GM18519 (cell line): ENCODE measurements around the gene ZNF576.
"Not testable (repeated sequence)": the region's sequence is repeated elsewhere in the genome, so short reads cannot be mapped to it uniquely, and the experiment has no call there.

Experiments
- ATAC-seq: cut with Tn5 transposase; IDR thresholded peaks from one replicate; pipeline ENCODE4 v1.9.1; 2021; ENCODE audit warnings: mild to moderate bottlenecking, moderate library complexity; ENCODE audit not compliant: unreplicated experiment, low FRiP score

Gene ZNF576

DNA sequence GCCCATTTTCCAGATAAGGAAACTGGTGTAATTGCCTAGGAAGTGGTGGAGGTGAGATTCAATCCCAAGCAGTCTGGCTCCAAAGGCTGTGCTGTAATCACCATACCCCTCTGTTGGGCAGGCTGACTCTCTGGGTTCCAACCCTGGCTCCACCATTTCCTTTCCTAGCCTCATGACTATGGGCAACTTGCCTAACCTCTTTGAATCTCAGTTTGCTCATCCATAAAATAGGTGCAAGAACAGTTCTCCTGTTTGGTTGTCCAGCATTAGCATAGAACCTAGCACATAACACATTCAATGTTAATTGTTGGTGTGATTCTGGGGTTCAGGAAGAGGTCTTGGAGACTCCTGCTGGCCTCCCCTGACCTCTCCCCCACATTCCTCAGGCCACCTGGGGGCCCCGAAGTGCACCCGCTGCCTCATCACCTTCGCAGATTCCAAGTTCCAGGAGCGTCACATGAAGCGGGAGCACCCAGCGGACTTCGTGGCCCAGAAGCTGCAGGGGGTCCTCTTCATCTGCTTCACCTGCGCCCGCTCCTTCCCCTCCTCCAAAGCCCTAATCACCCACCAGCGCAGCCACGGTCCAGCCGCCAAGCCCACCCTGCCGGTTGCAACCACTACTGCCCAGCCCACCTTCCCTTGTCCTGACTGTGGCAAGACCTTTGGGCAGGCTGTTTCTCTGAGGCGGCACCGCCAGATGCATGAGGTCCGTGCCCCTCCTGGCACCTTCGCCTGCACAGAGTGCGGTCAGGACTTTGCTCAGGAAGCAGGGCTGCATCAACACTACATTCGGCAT, 2.2 kb downstream of the ZNF576 start:
- no peak for ATAC-seq

DNA sequence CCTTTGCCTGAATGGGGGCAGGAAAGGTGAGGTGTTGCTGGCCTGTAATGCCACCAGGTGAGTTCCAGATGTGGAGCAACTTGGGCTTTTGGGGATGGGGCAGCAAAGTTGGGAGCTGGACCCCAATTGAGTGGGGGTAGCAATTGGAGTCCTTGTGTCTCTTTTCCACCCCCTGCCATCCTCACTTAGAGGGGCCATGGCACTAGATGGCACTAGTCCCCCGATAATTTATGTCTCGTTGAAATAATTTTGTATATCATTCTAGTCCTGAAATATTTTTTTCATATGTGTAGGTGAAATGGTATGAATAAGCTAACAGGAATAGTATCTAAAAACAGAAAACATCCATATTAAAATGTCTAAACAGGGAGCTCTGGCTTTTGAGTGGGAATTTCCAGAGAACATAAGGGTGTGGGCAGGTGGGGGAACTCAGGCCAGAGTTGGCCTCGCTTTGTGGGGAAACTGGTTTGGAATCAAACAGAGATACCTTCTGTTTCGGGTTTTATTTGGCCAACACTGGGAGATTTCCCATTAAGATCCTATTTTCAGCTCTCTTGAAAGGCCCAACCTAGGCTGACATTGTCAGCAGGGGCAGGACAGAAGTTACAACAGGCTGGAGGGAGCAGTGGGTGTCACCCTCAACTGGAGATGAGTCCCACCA, 3.4 kb downstream of the ZNF576 start:
- ATAC-seq: no peak

DNA sequence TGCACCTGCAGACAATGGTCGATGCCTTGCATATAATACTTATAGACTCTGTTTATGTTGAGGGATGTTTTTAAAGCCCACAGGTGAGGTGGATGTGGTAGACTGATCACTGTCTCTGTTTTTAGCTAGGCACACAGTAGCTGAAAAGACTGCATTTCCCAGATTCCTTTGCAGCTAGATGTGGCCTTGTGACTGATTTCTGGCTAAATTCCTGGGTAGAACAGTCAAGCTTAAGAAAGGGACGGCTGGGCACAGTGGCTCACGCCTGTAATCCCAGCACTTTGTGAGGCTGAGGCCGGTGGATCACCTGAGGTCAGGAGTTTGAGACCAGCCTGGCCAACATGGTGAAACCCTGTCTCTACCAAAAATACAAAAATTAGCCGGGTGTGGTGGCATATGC, 3.9 kb downstream of the ZNF576 start:
- not testable (repeated sequence) for ATAC-seq

DNA sequence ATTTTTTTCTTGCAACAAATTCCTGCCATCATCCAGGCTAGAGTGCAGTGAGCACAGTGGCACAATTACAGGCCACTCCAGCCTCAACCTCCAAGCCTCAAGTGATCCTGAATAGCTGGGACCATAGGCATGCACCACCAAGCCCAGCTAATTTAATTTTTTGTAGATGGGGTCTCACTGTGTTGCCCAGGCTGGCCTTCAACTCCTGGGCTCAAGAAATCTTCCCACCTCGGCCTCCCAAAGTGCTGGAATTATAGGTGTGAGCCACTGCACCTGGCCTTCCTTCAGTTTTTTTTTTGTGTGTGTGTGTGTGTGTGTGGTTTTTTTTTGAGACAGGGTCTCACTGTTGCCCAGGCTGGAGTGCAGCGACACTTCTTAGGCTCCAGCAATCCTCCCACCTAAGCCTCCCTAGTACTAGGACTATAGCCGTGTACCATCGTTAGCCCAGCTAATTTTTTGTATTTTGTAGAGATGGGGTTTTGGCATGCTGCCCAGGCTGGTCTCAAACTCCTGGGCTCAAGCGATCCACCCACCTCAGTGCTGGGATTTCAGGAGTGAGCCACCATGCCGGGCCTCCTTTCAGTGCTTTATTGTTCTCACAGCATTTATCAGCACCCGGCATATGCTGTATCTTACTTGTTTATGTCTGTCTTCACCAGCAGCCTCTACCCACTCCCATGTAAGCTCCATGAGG, 9.6 kb downstream of the ZNF576 start:
- no peak for ATAC-seq

DNA sequence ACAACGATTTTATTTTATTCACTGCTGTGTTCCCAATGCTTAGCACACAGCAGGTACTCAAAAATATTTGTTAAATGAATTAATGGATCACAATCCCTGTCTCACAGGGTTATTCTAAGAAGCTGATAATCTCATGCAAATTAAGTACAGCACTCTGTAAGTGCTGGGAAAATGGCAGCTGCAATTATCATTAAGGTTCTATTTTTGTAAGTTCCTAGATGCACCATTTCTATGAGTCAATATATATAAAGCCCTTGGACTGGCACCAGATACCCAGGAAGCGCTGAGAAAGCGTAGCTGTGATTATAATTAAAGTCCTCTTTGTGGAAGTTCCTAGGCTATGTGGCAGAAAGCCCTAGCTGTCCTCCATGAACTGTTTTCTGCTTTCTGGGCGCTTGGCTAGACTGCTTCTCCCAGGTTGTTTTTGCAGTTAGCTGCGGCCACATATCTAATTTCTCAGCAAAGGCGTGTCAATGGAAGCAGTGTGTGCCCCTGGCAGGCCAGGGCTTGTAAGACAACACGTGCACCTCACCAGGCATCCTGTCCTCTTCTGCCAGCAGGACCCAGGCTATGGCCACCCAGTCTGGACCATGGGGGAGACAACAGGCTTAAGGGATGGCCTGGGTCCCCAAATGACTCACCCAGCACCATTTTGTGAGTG, 10.3 kb downstream of the ZNF576 start:
- no peak for ATAC-seq

DNA sequence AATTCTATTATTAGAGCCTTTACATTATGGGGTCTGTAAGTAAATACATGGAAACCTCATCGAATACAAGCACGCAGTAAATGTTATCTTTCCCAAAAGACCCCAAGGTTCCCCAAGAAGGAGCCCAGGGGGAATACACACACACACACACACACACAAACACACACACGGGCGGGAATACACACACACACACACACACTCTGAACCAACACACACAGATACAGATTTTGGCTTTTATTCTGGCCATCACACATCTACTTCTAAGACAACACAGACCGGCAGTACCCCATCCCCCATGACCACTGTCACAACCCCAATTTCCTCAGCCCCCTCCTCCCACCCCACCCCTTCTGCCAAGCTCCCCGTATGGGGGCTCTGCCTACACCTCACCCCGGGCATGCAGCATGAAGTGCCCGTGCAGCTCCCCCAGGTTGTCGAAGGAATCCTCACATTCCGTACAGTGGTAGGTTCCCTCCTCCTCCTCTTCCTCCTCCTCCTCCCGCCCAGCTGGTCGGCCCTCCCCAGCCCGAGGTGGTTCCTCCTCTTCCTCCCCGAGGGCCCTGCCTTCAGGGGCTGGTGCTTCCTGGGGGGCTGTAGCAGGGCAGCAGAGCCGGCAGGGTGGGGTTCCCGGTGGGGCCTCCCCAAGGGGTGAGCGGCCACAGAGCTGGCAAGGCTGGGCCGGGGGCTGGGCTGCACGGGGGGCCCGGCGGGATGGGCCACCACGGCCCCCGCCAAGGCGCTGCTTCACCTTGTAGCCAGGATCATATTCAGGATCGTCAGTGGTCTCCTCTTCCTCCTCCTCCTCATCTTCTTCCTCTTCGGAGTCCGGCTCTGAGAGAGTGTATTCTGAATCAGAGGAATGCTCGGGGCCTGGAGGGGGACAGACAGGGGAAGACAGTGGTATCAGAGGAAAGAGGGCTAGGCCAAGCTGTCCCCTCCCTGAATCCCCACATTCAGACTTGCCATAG, 11.1 kb downstream of the ZNF576 start:
- ATAC-seq: no peak

DNA sequence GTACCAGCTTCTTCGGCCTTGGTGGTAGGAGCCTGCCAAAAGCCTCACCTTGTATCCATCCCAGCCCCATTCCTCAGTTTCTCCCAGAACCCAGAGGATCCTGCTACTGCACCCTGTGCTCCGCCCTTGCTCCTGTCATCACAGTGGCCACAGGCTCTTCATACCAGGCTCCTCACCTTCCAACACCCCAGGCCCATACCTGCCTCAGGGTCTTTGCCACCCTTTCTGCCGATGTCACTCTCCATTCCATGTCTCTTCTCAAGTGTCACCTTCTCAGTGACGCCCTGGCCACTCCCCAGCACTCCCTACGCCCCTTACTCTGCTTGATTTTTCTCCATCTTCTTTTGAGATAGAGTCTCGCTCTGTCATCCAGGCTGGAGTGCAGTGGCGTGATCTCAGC, 13.5 kb downstream of the ZNF576 start:
- no peak for ATAC-seq

DNA sequence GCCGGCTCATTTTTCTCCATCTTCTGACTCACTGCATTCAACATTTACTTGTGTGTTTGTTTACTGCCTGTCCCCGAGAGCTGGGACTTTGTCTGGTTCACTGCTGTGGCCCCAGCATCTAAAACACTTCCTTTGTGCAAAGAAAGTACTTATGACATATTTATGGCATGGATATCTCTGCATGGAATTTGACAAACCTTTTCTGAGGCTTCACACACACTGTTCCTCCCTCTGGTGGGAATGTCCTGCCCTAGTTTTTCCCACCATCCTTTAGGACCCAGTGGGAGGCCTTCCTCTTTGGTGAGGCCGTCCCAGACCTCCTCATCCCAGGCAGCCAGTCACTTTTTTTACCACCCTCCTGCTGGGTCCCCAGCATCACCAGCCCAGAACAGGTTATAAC, 14.1 kb downstream of the ZNF576 start:
- ATAC-seq: no peak

DNA sequence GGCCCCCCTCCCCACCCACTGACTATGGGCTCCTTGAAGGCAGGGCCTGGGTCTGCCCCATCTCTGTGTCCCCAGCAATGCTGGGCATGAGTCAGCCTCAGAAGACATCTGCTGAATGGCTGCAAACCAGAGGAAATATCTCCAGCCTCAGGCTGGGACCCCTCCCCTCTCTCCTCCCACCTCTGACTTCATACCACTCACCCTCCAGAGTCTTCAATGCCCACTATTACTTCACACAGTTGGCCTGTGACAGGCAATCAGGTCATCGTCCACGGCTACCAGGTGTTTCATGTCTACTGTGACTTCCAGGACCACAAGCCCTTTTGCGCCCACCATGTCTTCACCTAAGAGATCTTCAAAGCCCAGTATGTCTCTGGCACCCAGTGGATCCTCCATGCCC, 15.4 kb downstream of the ZNF576 start, which contains the start of gene SRRM5:
TSS of gene SRRM5 (plus strand) at position 301 of the 400 bp plus-strand sequence. CDS start at position 335, 34 bp downstream.
- no peak for ATAC-seq

DNA sequence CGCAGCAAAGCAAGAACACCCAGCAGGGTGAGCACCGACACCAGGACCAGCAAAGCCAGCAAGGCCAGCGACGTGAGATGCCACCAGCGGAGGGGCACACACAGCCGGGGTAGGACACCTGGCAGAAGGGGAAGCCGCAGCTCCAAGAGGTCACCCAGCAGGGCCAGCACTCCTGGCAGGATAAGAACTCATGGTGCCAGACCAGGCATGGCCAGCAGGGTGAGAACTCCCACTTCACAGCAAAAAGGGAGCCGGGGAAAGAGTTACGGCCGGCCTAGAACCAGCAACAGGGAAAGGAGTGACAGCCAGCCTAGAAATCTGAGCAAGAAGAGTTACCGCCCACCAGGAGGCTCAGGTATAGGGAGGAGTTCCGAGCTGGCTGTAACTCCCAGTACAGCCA, 16.0 kb downstream of the ZNF576 start:
- ATAC-seq: no peak

DNA sequence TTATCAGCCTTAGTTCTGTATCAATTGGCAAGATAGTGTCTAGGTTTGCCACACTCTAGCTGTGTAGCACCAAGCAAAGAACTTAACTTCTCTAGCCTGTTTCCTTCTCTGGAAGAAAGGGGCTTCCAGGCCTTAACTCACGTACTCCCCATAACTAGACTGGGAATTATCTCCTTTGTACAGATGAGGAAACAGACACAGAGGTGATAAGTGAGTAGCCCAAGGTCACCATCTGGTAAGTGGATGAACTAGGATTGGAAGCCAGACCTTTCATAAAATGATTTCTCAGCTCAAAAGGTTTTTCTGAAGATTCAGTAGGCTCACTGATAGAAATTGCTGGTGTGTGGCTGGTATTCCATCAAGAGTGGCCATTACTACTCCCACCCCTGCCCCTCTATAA, 19.9 kb downstream of the ZNF576 start:
- ATAC-seq: no peak

DNA sequence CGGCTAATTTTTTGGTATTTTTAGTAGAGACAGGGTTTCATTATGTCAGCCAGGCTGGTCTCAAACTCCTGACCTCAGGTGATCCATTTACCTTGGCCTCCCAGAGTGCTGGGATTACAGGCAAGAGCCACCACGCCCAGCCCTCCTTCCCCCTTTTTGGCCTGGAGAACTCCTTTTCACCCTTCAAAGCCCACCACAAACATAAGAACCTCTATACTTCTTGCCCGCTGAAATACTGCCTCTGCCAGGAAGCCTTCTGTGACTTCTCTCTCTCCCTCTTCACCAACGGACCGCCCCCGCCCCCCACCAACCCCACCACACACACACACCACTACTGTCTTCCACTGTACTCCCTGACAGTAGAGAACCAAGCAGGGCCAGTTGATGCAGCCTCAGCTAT, 20.6 kb downstream of the ZNF576 start:
- no peak for ATAC-seq

DNA sequence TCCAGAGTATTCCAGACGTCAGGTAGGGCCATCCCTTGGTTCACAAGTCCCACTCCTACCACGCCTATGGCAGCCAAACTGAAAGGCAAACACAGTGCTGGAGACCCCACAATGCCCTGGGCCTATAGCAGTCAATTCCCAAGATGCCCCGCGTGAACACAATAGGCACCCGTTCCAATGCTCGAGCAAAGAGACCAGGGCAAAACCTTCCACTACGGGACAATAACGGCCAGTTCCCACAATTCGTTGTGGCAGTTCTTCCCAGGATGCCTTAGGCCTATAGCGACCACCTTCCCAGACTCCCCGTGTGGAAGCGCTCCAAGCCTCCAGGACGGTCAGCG, 22.5 kb downstream of the ZNF576 start:
- ATAC-seq: peak; percentile 6

DNA sequence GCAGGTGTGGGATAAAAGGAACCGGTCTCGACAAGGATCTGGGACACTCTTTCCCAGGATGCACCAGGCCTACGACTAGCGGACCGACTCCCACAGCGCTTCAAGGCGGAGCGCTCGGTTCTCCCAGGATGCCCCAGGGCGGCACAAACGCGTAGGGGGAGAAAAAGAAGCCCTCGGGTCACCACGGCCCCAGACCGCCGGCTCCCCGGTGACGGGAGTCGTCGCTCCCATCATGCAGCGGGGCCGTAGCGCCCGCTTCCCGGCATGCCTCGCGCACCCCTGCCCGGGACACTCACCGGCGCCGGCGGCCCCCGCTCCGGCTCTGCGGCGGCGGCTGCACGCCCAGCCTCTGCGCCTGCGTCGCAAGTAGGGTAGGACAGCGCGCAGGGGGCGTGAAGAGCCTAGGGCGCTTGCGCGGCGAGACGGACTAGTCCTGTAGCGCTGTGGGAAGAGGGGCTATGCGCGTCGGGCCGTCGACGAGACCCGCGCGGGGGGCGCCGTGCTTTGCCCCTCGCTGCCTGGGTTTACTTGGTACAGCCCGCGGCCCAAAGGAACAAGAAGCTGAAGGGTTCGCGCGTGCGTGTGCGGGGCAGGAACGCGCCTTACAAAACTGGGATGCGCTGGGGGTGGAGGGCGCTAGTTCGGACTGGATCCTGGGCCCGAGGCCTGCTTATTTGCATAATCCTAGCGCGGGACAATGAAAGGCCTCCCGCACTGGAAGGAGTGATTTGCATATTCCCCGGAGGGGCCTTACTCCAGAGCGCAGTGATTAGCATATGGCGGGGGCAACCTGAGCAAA, 23.1 kb downstream of the ZNF576 start, which contains the start of gene ZNF428:
TSS of gene ZNF428 (minus strand) at position 368 of the 799 bp plus-strand sequence. CDS start 5,325 bp downstream, outside the sequence.
- peak; percentile 61 for ATAC-seq

DNA sequence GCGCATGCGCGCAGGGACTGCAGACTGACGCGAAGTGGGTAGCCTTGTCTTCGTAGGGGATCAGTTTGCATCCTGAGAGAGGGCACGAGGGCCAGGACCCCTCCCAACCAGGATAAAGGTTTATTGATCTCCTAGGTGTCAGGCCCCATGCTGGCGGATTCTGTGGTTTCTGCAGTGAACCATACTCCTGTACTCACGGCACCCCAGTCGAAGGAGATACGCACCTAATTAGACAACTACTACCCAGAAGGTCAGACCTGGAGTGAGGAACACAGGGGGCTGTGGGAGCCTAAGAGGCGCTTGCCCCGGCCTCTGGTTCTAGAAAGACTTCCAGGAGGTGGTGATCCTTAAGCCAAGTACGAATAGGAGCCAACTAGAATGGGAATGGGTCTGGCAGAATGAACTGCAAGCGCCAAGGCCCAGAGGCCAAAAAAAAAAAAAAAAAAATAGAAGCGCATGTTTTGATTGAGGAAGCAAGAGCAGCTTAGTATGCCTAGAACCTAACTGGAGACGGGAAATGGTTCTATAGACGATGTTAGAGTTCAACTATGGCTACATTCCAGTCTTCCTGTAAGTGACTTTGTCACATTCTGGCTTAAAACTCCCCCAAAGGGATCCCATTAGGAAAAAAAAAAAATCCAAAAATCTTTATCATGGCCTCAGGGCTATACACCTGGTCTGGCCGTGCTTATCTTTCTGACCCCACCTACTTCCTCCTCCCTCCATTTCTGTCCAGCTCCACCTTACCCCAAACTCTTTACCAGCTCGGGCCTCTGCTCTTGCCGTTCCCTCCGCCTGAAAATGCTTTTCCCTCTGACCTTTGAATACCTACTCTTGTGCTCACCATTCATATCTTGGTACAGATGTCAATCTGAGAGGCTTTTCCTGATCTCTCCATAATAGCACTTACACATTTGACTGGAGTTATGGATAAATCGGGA, 23.9 kb downstream of the ZNF576 start:
- no peak for ATAC-seq

DNA sequence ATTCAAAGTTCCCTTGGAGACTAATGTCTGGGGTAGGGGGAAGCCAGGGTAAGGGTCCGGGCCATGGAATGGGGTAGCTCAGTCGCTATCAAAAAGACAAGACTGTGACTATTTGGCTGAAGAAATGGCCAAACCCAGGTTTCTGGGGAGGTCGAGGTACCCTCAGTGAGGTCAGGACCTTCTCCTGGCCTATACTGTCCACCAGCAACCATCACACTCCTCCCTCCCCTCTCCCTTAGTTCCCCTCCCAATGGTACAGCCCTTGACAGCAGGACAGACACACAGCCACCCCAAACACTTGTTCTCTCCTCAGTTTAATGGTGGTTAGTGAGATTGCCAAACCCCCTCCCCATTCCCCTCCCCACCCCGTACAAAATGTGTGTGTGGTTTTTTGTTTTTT, 25.7 kb downstream of the ZNF576 start:
- ATAC-seq: no peak

DNA sequence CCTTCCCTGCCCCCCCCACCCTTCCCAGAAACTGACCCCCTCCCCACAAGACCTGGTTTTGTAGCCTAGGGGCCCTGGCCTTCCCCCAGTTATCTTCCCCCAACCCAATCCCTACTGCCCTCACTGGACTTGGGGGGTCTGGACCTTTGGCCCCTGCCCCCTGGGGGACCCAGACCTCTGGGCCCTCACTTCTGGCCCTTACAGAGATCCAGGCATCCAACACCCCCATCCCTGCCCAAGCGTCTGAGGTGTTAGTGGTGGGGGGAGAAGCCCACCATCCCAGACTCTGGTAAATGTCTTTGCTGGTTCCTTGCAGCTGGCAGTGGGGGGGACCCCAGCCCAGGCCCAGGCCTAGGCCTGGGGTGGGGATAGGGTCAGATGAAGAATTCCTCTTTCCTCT, 26.6 kb downstream of the ZNF576 start:
- ATAC-seq: no peak
